GM23338 (cell line): Measurements from ENCODE around the gene PIK3C3. TPM values are rescaled to one million over a fixed set of nuclear protein-coding genes. Genes with fewer than 3 reads are reported as not detected.

Source experiments
- ATAC-seq: fragments of 200-7000 bp; cut with Tn5 transposase; 3 replicates; pipeline ENCODE4 v1.9.1; 2020
- DNase-seq: peaks from one replicate; pipeline ENCODE4 v3.0.0-alpha.2; 2015; ENCODE audit warnings: low spot score
- H2AFZ ChIP-seq: fragments of 200-600 bp; sonication (generic); 2 replicates; pipeline ENCODE4 v1.8.0; 2016; ENCODE audit warnings: antibody characterized with exemption, mild to moderate bottlenecking, moderate library complexity
- H3F3A ChIP-seq: fragments of 200-600 bp; sonication (generic); replicated peaks from 2 replicates; pipeline ENCODE4 v1.8.0; 2017; ENCODE audit warnings: antibody characterized with exemption, mixed run types, low read depth
- H3K27ac ChIP-seq: fragments of 200-600 bp; sonication (generic); 2 replicates; pipeline ENCODE4 v1.6.1; 2016; ENCODE audit warnings: low read depth
- H3K27me3 ChIP-seq: fragments of 200-600 bp; sonication (generic); 2 replicates; pipeline ENCODE4 v1.8.0; 2016; ENCODE audit warnings: mild to moderate bottlenecking, mixed run types, moderate library complexity; ENCODE audit not compliant: insufficient read depth
- H3K36me3 ChIP-seq: fragments of 200-600 bp; sonication (generic); 2 replicates; pipeline ENCODE4 v1.8.0; 2016; ENCODE audit warnings: mild to moderate bottlenecking; ENCODE audit not compliant: insufficient read depth
- H3K4me1 ChIP-seq: fragments of 200-600 bp; sonication (generic); 2 replicates; pipeline ENCODE4 v1.8.0; 2016; ENCODE audit warnings: mild to moderate bottlenecking, moderate library complexity; ENCODE audit not compliant: insufficient read depth
- H3K4me2 ChIP-seq: fragments of 200-600 bp; sonication (generic); 2 replicates; pipeline ENCODE4 v1.7.1; 2017; ENCODE audit warnings: mixed run types
- H3K4me3 ChIP-seq: fragments of 200-600 bp; sonication (generic); 2 replicates; pipeline ENCODE4 v1.6.1; 2016; ENCODE audit warnings: mixed run types
- H3K79me2 ChIP-seq: fragments of 200-600 bp; sonication (generic); replicated peaks from 2 replicates; pipeline ENCODE4 v1.8.0; 2017; ENCODE audit warnings: mild to moderate bottlenecking; ENCODE audit not compliant: insufficient read depth
- H3K9me2 ChIP-seq: fragments of 200-600 bp; sonication (generic); 2 replicates; pipeline ENCODE4 v1.8.0; 2017; ENCODE audit not compliant: insufficient read depth
- H4K20me1 ChIP-seq: fragments of 200-600 bp; sonication (generic); replicated peaks from 2 replicates; pipeline ENCODE4 v1.8.0; 2017; ENCODE audit warnings: mild to moderate bottlenecking; ENCODE audit not compliant: insufficient read depth
- H3K27ac Mint-ChIP-seq: 2 replicates; pipeline ENCODE4 v1.8.0; 2020; ENCODE audit warnings: inconsistent platforms, mild to moderate bottlenecking, moderate library complexity, mixed read lengths
- H3K27me3 Mint-ChIP-seq: 3 replicates; pipeline ENCODE4 v1.8.0; 2022; ENCODE audit warnings: low read depth, mild to moderate bottlenecking, moderate library complexity, mixed read lengths, inconsistent platforms; ENCODE audit not compliant: insufficient read depth, poor library complexity
- H3K36me3 Mint-ChIP-seq: 3 replicates; pipeline ENCODE4 v1.8.0; 2021; ENCODE audit warnings: low read depth, mild to moderate bottlenecking, inconsistent platforms, moderate library complexity, mixed read lengths
- H3K4me1 Mint-ChIP-seq: 3 replicates; pipeline ENCODE4 v1.8.0; 2020; ENCODE audit warnings: mild to moderate bottlenecking, inconsistent platforms, mixed read lengths
- H3K4me3 Mint-ChIP-seq: 3 replicates; pipeline ENCODE4 v1.8.0; 2021; ENCODE audit warnings: moderate library complexity, mild to moderate bottlenecking, inconsistent platforms, mixed read lengths
- H3K9me3 Mint-ChIP-seq: 3 replicates; pipeline ENCODE4 v1.8.0; 2020; ENCODE audit warnings: moderate library complexity, mild to moderate bottlenecking, inconsistent platforms, mixed read lengths
- CREB1 ChIP-seq: fragments of 250-450 bp; sonication (Bioruptor Pico); IDR thresholded peaks from 2 replicates; pipeline ENCODE4 v1.5.0; 2020; ENCODE audit warnings: low read depth, mild to moderate bottlenecking, moderate library complexity
- CTCF ChIP-seq, 2 experiments: fragments of 200-600 bp in 1 of 2; sonication (generic) in 1 of 2; conservative IDR thresholded peaks; 2 replicates each; pipeline versions ENCODE4 v1.5.1 to v1.6.1; 2016 to 2017; ENCODE audit warnings: antibody characterized with exemption in 2 of 2, low read depth in 2 of 2, mild to moderate bottlenecking in 2 of 2, moderate library complexity in 1 of 2
- ETS1 ChIP-seq: IDR thresholded peaks from 2 replicates; pipeline ENCODE4 v1.6.1; 2016; ENCODE audit warnings: antibody characterized with exemption
- EZH2 ChIP-seq: fragments of 200-600 bp; sonication (generic); IDR thresholded peaks from one replicate; pipeline ENCODE4 v1.8.0; 2017; ENCODE audit warnings: antibody characterized with exemption, mild to moderate bottlenecking, low read depth; ENCODE audit not compliant: unreplicated experiment
- EZH2phosphoT487 ChIP-seq: fragments of 200-600 bp; sonication (generic); IDR thresholded peaks from one replicate; pipeline ENCODE4 v1.8.1; 2018; ENCODE audit warnings: antibody characterized with exemption; ENCODE audit not compliant: unreplicated experiment
- NANOG ChIP-seq: IDR thresholded peaks from 2 replicates; pipeline ENCODE4 v1.6.1; 2016; ENCODE audit warnings: antibody characterized with exemption, borderline replicate concordance
- POLR2AphosphoS5 ChIP-seq: IDR thresholded peaks from 2 replicates; pipeline ENCODE4 v1.6.1; 2016; ENCODE audit warnings: antibody characterized with exemption, low read depth
- STAT1 ChIP-seq: IDR thresholded peaks from one replicate; pipeline ENCODE4 v1.6.1; 2016; ENCODE audit warnings: antibody characterized with exemption; ENCODE audit not compliant: unreplicated experiment
- ZNF114 ChIP-seq: fragments of 250-450 bp; sonication (Bioruptor Pico); IDR thresholded peaks from 2 replicates; pipeline ENCODE4 v1.5.0; 2020; ENCODE audit warnings: mild to moderate bottlenecking, moderate library complexity
- ZNF331 ChIP-seq: fragments of 250-450 bp; sonication (Bioruptor Pico); IDR thresholded peaks from 2 replicates; pipeline ENCODE4 v1.5.0; 2020; ENCODE audit warnings: low read depth, mild to moderate bottlenecking, moderate library complexity
- polyA plus RNA-seq: library from polyadenylated mRNA; unstranded; fragments of >200 nt; fragmentation: Nextera tagmentation; extraction: Ambion mirVana; gene quantifications from 2 replicates; pipeline ENCODE4 v1.2.1, GENCODE V29; 2016
- total RNA-seq: library from RNA; depleted of rRNA; stranded (reverse); fragments of >200 nt; shearing (Covaris generic); gene quantifications from 2 replicates; pipeline ENCODE4 v1.2.3, GENCODE V29; 2014
- TF ChIP-seq, protein P1 (sequence below): fragments of 250-450 bp; sonication (Bioruptor Pico); IDR thresholded peaks from 2 replicates; pipeline ENCODE4 v1.5.0; 2020; ENCODE audit warnings: mild to moderate bottlenecking, moderate library complexity

PIK3C3 gene
- total and polyA plus RNA-seq, 2 experiments from 2014 or later: 25.9 to 35.4 TPM

DNA sequence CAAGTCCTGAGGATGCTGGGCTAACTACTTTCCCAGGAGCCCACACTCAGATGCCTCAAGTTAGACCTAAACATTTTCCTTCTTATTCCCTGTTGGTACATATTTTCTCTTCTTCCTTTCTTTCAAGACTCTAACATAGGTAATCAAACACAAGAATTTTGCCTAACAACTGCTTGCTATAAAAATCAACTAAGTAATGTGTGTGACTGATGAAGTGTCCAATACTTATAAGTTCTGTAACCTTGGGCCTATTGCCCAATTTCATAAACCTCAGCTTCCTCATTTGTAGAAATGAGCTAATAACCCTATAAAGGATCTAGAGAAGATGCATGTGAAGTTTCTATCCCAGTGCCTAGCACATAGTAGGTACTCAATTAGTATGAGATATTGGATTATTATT, 31.6 kb upstream of the PIK3C3 start:
- Histone ChIP-seq H3F3A (no peaks in the 10 kb centered on the region), H3K9me2 (no peaks in the 10 kb centered on the region), H3K36me3 (no peaks in the 10 kb centered on the region), H3K27me3 (no peaks in the 10 kb centered on the region), H3K79me2 (no peaks in the 10 kb centered on the region), H2AFZ (no peak overlapping the region), H4K20me1 (no peaks in the 10 kb centered on the region), H3K4me1 (no peaks in the 10 kb centered on the region), H3K4me2 (no peak overlapping the region), H3K27ac (no peak overlapping the region), H3K4me3 (no peak overlapping the region)
- no peaks in the 10 kb centered on the region for H3K27me3 Mint-ChIP-seq
- no peak overlapping the region for H3K4me3 Mint-ChIP-seq
- no peak overlapping the region for H3K27ac Mint-ChIP-seq
- no peaks in the 10 kb centered on the region for H3K4me1 Mint-ChIP-seq
- no peak for ATAC-seq
- TF ChIP-seq CTCF (conservative IDR thresholded peaks at IDR 0.05; ENCODE audit: low read depth in 2 of 2) (no peak), NANOG (no peak), EZH2phosphoT487 (no peak), EZH2 (no peak), ETS1 (no peak), STAT1 (no peak), POLR2AphosphoS5 (no peak), ZNF114 (no peak), CREB1 (CRISPR knock-in tag) (no peak), ZNF331 (CRISPR knock-in tag) (no peak)
- TF ChIP-seq, protein P1, sequence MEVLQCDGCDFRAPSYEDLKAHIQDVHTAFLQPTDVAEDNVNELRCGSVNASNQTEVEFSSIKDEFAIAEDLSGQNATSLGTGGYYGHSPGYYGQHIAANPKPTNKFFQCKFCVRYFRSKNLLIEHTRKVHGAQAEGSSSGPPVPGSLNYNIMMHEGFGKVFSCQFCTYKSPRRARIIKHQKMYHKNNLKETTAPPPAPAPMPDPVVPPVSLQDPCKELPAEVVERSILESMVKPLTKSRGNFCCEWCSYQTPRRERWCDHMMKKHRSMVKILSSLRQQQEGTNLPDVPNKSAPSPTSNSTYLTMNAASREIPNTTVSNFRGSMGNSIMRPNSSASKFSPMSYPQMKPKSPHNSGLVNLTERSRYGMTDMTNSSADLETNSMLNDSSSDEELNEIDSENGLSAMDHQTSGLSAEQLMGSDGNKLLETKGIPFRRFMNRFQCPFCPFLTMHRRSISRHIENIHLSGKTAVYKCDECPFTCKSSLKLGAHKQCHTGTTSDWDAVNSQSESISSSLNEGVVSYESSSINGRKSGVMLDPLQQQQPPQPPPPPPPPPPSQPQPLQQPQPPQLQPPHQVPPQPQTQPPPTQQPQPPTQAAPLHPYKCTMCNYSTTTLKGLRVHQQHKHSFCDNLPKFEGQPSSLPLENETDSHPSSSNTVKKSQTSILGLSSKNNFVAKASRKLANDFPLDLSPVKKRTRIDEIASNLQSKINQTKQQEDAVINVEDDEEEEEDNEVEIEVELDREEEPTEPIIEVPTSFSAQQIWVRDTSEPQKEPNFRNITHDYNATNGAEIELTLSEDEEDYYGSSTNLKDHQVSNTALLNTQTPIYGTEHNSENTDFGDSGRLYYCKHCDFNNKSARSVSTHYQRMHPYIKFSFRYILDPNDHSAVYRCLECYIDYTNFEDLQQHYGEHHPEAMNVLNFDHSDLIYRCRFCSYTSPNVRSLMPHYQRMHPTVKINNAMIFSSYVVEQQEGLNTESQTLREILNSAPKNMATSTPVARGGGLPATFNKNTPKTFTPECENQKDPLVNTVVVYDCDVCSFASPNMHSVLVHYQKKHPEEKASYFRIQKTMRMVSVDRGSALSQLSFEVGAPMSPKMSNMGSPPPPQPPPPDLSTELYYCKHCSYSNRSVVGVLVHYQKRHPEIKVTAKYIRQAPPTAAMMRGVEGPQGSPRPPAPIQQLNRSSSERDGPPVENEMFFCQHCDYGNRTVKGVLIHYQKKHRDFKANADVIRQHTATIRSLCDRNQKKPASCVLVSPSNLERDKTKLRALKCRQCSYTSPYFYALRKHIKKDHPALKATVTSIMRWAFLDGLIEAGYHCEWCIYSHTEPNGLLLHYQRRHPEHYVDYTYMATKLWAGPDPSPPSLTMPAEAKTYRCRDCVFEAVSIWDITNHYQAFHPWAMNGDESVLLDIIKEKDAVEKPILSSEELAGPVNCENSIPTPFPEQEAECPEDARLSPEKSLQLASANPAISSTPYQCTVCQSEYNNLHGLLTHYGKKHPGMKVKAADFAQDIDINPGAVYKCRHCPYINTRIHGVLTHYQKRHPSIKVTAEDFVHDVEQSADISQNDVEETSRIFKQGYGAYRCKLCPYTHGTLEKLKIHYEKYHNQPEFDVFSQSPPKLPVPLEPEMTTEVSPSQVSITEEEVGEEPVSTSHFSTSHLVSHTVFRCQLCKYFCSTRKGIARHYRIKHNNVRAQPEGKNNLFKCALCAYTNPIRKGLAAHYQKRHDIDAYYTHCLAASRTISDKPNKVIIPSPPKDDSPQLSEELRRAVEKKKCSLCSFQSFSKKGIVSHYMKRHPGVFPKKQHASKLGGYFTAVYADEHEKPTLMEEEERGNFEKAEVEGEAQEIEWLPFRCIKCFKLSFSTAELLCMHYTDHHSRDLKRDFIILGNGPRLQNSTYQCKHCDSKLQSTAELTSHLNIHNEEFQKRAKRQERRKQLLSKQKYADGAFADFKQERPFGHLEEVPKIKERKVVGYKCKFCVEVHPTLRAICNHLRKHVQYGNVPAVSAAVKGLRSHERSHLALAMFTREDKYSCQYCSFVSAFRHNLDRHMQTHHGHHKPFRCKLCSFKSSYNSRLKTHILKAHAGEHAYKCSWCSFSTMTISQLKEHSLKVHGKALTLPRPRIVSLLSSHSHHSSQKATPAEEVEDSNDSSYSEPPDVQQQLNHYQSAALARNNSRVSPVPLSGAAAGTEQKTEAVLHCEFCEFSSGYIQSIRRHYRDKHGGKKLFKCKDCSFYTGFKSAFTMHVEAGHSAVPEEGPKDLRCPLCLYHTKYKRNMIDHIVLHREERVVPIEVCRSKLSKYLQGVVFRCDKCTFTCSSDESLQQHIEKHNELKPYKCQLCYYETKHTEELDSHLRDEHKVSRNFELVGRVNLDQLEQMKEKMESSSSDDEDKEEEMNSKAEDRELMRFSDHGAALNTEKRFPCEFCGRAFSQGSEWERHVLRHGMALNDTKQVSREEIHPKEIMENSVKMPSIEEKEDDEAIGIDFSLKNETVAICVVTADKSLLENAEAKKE (CRISPR knock-in tag): no peak
- no peaks in the 10 kb centered on the region for H3K9me3 Mint-ChIP-seq
- H3K36me3 Mint-ChIP-seq: no peaks in the 10 kb centered on the region
- no peak for DNase-seq
